ENCODE data around the gene DGKH.

The DGKH gene

GRCh38 chr13:42270857-42271215 is 222.4 kb downstream of the DGKH start:
- in situ Hi-C loops (cut with HindIII; ENCODE audit: low sequenced_read_pairs): no loop called here

GRCh38 chr13:42271337-42272114 is 223.1 kb downstream of the DGKH start:
- in situ Hi-C loops (cut with HindIII; ENCODE audit: low sequenced_read_pairs): no loop called here

- in situ Hi-C loops (cut with HindIII; ENCODE audit: low sequenced_read_pairs): no loop called here
Measured at GRCh38 chr13:42272115-42272803, 223.8 kb downstream of the DGKH start, which contains the start of gene AKAP11. Gene AKAP11, plus strand, starts transcription at chr13:42272152. Its CDS starts 14,197 bp downstream, at chr13:42286349.

- in situ Hi-C loops (cut with HindIII; ENCODE audit: low sequenced_read_pairs): no loop called here
Measured at GRCh38 chr13:42272804-42273175, 224.3 kb downstream of the DGKH start.

GRCh38 chr13:42274386-42275097 is 226.1 kb downstream of the DGKH start:
- in situ Hi-C loops (cut with HindIII; ENCODE audit: low sequenced_read_pairs): no loop called here

GRCh38 chr13:42275098-42275471 is 226.6 kb downstream of the DGKH start:
- in situ Hi-C loops (cut with HindIII; ENCODE audit: low sequenced_read_pairs): no loop called here

GRCh38 chr13:42275506-42275905 is 227.1 kb downstream of the DGKH start:
- in situ Hi-C loops (cut with HindIII; ENCODE audit: low sequenced_read_pairs): no loop called here

- in situ Hi-C loops (cut with HindIII; ENCODE audit: low sequenced_read_pairs): no loop called here
Measured at GRCh38 chr13:42276683-42277082, 228.2 kb downstream of the DGKH start.

- in situ Hi-C loops (cut with HindIII; ENCODE audit: low sequenced_read_pairs): no loop called here
Measured at GRCh38 chr13:42277618-42278276, 229.3 kb downstream of the DGKH start.

- in situ Hi-C loops (cut with HindIII; ENCODE audit: low sequenced_read_pairs): no loop called here
Measured at GRCh38 chr13:42279080-42279479, 230.6 kb downstream of the DGKH start.

GRCh38 chr13:42279986-42280385 is 231.5 kb downstream of the DGKH start:
- in situ Hi-C loops (cut with HindIII; ENCODE audit: low sequenced_read_pairs): no loop called here

- in situ Hi-C loops (cut with HindIII; ENCODE audit: low sequenced_read_pairs): no loop called here
Measured at GRCh38 chr13:42280537-42280936, 232.1 kb downstream of the DGKH start.

- in situ Hi-C loops (cut with HindIII; ENCODE audit: low sequenced_read_pairs): no loop called here
Measured at GRCh38 chr13:42283574-42283973, 235.1 kb downstream of the DGKH start.

- in situ Hi-C loops (cut with HindIII; ENCODE audit: low sequenced_read_pairs): no loop called here
Measured at GRCh38 chr13:42284068-42284467, 235.6 kb downstream of the DGKH start.
